MM.1S (cell line): ENCODE results near the gene FGFR2.

ENCODE experiments used
- DNase-seq: peaks from one replicate; pipeline ENCODE4 v3.0.0-alpha.2; 2015
- H2AFZ ChIP-seq: fragments of 300-600 bp; sonication (generic); 2 replicates; pipeline ENCODE4 v1.6.0; 2016; ENCODE audit warnings: antibody characterized with exemption, low read length
- H3F3A ChIP-seq: fragments of 300-600 bp; sonication (generic); 2 replicates; pipeline ENCODE4 v1.6.1; 2016; ENCODE audit warnings: mild to moderate bottlenecking, antibody characterized with exemption, low read length, moderate library complexity, mixed read lengths; ENCODE audit not compliant: insufficient read depth
- H3K27ac ChIP-seq: fragments of 300-600 bp; sonication (generic); 2 replicates; pipeline ENCODE4 v1.5.1; 2016; ENCODE audit warnings: mild to moderate bottlenecking, low read length
- H3K27me3 ChIP-seq: fragments of 300-600 bp; sonication (generic); replicated peaks from 2 replicates; pipeline ENCODE4 v1.6.0; 2016; ENCODE audit warnings: low read length; ENCODE audit not compliant: insufficient read depth
- H3K36me3 ChIP-seq: fragments of 300-600 bp; sonication (generic); replicated peaks from 2 replicates; pipeline ENCODE4 v1.6.1; 2016; ENCODE audit warnings: mild to moderate bottlenecking, low read length, mixed read lengths; ENCODE audit not compliant: insufficient read depth
- H3K4me1 ChIP-seq: fragments of 300-600 bp; sonication (generic); 2 replicates; pipeline ENCODE4 v1.6.1; 2016; ENCODE audit warnings: low read length, mixed read lengths
- H3K4me2 ChIP-seq: fragments of 300-600 bp; sonication (generic); 2 replicates; pipeline ENCODE4 v1.6.0; 2016; ENCODE audit warnings: low read depth, low read length
- H3K4me3 ChIP-seq: fragments of 300-600 bp; sonication (generic); 2 replicates; pipeline ENCODE4 v1.5.1; 2016; ENCODE audit warnings: low read length, mixed read lengths
- H3K79me2 ChIP-seq: fragments of 300-600 bp; sonication (generic); 2 replicates; pipeline ENCODE4 v1.6.1; 2016; ENCODE audit warnings: mixed run types, low read length, mixed read lengths
- H3K9ac ChIP-seq: fragments of 300-600 bp; sonication (generic); 2 replicates; pipeline ENCODE4 v1.6.1; 2016; ENCODE audit warnings: low read length, mixed read lengths
- H3K9me2 ChIP-seq: fragments of 300-600 bp; sonication (generic); replicated peaks from 2 replicates; pipeline ENCODE4 v1.6.1; 2016; ENCODE audit warnings: mild to moderate bottlenecking, low read length, mixed read lengths; ENCODE audit not compliant: insufficient read depth
- H3K9me3 ChIP-seq: fragments of 300-600 bp; sonication (generic); replicated peaks from 2 replicates; pipeline ENCODE4 v1.6.1; 2016; ENCODE audit warnings: mild to moderate bottlenecking, low read length, mixed read lengths; ENCODE audit not compliant: insufficient read depth
- H4K20me1 ChIP-seq: fragments of 300-600 bp; sonication (generic); 2 replicates; pipeline ENCODE4 v1.6.1; 2016; ENCODE audit warnings: mild to moderate bottlenecking, low read length, moderate library complexity, mixed read lengths; ENCODE audit not compliant: insufficient read depth
- EZH2 ChIP-seq: fragments of 300-600 bp; sonication (generic); optimal IDR thresholded peaks from 2 replicates; pipeline ENCODE3; 2017; ENCODE audit warnings: low read depth, mild to moderate bottlenecking, antibody characterized with exemption, low read length, mixed read lengths
- EZH2phosphoT487 ChIP-seq: fragments of 300-600 bp; sonication (generic); IDR thresholded peaks from 2 replicates; pipeline ENCODE4 v1.6.1; 2018; ENCODE audit warnings: antibody characterized with exemption, low read length
- TF ChIP-seq, protein P1 (sequence below): fragments of 300-600 bp; sonication (generic); IDR thresholded peaks from 2 replicates; pipeline ENCODE4 v1.5.1; 2016; ENCODE audit warnings: antibody characterized with exemption, low read length, mixed read lengths

Gene FGFR2

DNA sequence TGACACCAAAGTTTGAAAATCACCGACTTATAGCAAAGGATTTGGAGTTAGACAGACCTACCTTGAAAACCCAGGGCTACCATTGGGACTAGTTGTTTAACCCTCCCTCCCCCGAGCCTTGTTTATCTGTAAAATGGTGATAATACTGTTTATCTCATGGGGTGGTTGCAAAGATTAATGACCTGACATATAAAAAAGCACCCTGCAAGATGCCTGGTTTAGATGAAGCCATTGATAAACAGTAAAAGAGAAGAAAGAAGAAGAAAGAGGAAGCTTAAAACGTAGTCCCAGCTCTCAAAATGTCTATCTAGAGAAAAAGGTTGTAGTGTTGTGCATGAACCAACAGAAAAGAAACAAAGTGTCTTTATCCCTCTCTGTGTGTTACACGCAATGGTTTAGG is 145.7 kb downstream of the FGFR2 start:
- no peak for DNase-seq
- Histone ChIP-seq H3K9ac (no peak overlapping the region), H3K79me2 (no peaks in the 10 kb centered on the region)

DNA sequence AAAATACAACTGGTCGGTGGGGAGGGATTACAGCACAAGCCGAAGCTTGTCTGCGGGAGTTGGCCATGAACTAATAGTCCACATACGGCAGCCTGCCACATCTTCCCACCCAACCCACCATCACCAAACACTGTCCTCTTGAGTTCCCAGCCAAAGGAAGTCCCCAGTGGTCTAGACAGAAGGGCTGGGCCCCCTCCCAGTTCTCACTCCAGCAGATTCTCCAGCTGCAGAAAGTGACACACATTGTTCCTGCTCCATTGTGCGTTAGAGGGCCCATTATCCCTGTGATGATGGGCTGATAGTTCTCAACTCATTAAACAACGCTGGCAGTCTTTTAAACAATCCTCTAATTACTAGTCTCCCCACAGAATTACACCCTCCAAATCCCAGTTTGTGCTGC is 148.0 kb downstream of the FGFR2 start:
- Histone ChIP-seq H3K4me3 (no peak overlapping the region), H3K36me3 (no peaks in the 10 kb centered on the region), H3K9me2 (no peaks in the 10 kb centered on the region), H3K4me2 (no peak overlapping the region), H3K27ac (no peak overlapping the region), H3F3A (no peaks in the 10 kb centered on the region), H3K27me3 (no peaks in the 10 kb centered on the region), H3K9me3 (no peaks in the 10 kb centered on the region), H3K4me1 (no peaks in the 10 kb centered on the region), H4K20me1 (no peaks in the 10 kb centered on the region), H3K79me2 (no peaks in the 10 kb centered on the region), H2AFZ (no peak overlapping the region), H3K9ac (no peak overlapping the region)
- no peak for DNase-seq
- no peak for TF ChIP-seq EZH2phosphoT487
- no peak for TF ChIP-seq EZH2
- TF ChIP-seq, protein P1, sequence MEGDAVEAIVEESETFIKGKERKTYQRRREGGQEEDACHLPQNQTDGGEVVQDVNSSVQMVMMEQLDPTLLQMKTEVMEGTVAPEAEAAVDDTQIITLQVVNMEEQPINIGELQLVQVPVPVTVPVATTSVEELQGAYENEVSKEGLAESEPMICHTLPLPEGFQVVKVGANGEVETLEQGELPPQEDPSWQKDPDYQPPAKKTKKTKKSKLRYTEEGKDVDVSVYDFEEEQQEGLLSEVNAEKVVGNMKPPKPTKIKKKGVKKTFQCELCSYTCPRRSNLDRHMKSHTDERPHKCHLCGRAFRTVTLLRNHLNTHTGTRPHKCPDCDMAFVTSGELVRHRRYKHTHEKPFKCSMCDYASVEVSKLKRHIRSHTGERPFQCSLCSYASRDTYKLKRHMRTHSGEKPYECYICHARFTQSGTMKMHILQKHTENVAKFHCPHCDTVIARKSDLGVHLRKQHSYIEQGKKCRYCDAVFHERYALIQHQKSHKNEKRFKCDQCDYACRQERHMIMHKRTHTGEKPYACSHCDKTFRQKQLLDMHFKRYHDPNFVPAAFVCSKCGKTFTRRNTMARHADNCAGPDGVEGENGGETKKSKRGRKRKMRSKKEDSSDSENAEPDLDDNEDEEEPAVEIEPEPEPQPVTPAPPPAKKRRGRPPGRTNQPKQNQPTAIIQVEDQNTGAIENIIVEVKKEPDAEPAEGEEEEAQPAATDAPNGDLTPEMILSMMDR: no peak

More for the DNA sequence above, 145.7 kb downstream of the FGFR2 start:
- no peak overlapping the region for H3K4me3 ChIP-seq
- no peaks in the 10 kb centered on the region for H3K9me2 ChIP-seq
- H3K9me3 ChIP-seq: no peaks in the 10 kb centered on the region
- H4K20me1 ChIP-seq: no peaks in the 10 kb centered on the region
- H3K4me2 ChIP-seq: no peak overlapping the region
- TF ChIP-seq, protein P1: no peak
- TF ChIP-seq EZH2 (no peak), EZH2phosphoT487 (no peak)
- no peak overlapping the region for H3K27ac ChIP-seq
- no peaks in the 10 kb centered on the region for H3K4me1 ChIP-seq
- H2AFZ ChIP-seq: no peak overlapping the region
- H3K27me3 ChIP-seq: no peaks in the 10 kb centered on the region
- H3F3A ChIP-seq: no peaks in the 10 kb centered on the region
- H3K36me3 ChIP-seq: no peaks in the 10 kb centered on the region

DNA sequence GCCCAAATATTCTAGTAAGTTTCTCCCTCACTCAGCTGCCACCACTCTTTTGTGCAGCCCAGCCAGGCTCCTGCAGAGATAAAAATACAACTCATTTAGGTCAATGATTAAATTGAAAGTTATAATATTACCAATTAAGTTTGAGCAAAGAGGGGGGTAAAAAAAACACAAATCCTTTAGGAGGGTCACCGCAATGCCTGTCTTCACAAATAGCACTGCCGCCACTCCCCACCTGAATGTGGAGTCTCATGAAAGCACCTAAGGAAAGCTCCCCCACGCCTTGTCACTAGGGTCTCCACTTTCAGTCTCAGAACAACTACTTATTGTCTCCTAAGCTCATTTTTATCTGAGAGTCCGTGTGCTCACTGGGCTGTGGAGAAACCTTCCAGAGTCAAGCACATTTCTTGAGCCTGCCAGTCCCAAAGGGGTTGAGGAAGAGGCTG is 148.7 kb downstream of the FGFR2 start:
- Histone ChIP-seq H3K9me2 (no peaks in the 10 kb centered on the region), H3K27ac (no peak overlapping the region), H2AFZ (no peak overlapping the region), H3K4me2 (no peak overlapping the region), H3F3A (no peaks in the 10 kb centered on the region), H4K20me1 (no peaks in the 10 kb centered on the region), H3K27me3 (no peaks in the 10 kb centered on the region), H3K4me3 (no peak overlapping the region), H3K9ac (no peak overlapping the region), H3K79me2 (no peaks in the 10 kb centered on the region), H3K36me3 (no peaks in the 10 kb centered on the region), H3K9me3 (no peaks in the 10 kb centered on the region), H3K4me1 (no peaks in the 10 kb centered on the region)
- DNase-seq: no peak
- TF ChIP-seq, protein P1: no peak
- TF ChIP-seq EZH2phosphoT487 (no peak), EZH2 (no peak)
